Astrocyte (in vitro differentiated cells and primary cell): ENCODE data around the gene PRDM15. TPM values are rescaled to one million over a fixed set of nuclear protein-coding genes. Genes with fewer than 3 reads are reported as not detected.

ENCODE experiments used
- DNase-seq: peaks from one replicate; pipeline ENCODE4 v3.0.0-alpha.2; 2010; ENCODE audit warnings: low read depth
- FAIRE-seq: peaks from 2 replicates; lab custom pipeline; 2011; peaks lifted over from hg19 to GRCh38; lab: Jason Lieb, UNC
- H2AFZ ChIP-seq: 2 replicates; pipeline ENCODE4 v1.6.0; 2012; ENCODE audit warnings: low read depth, low read length, inconsistent platforms
- H3K27ac ChIP-seq: 2 replicates; pipeline ENCODE4 v1.5.1; 2011; ENCODE audit warnings: low read depth, low read length, inconsistent platforms
- H3K27me3 ChIP-seq: 2 replicates; pipeline ENCODE4 v1.6.0; 2011; ENCODE audit warnings: low read length, inconsistent platforms; ENCODE audit not compliant: insufficient read depth
- H3K36me3 ChIP-seq: 2 replicates; pipeline ENCODE4 v1.5.1; 2011; ENCODE audit warnings: low read length, inconsistent platforms; ENCODE audit not compliant: insufficient read depth
- H3K4me1 ChIP-seq: 2 replicates; pipeline ENCODE4 v1.5.1; 2011; ENCODE audit warnings: low read length, inconsistent platforms; ENCODE audit not compliant: insufficient read depth
- H3K4me2 ChIP-seq: 2 replicates; pipeline ENCODE4 v1.6.0; 2012; ENCODE audit warnings: low read length, inconsistent platforms
- H3K4me3 ChIP-seq: 2 replicates; pipeline ENCODE4 v1.5.1; 2011; ENCODE audit warnings: low read depth, mild to moderate bottlenecking, low read length, inconsistent platforms; ENCODE audit not compliant: insufficient read depth
- H3K79me2 ChIP-seq: 2 replicates; pipeline ENCODE4 v1.6.0; 2012; ENCODE audit warnings: mild to moderate bottlenecking, low read length, inconsistent platforms; ENCODE audit not compliant: insufficient read depth
- H3K9ac ChIP-seq: 2 replicates; pipeline ENCODE4 v1.6.0; 2012; ENCODE audit warnings: mild to moderate bottlenecking, low read length, inconsistent platforms
- H3K9me3 ChIP-seq: 2 replicates; pipeline ENCODE4 v1.5.1; 2012; ENCODE audit warnings: low read depth, mild to moderate bottlenecking, low read length, inconsistent platforms; ENCODE audit not compliant: insufficient read depth
- H4K20me1 ChIP-seq: 2 replicates; pipeline ENCODE4 v1.6.0; 2012; ENCODE audit warnings: low read length, inconsistent platforms; ENCODE audit not compliant: insufficient read depth
- H3K27ac Mint-ChIP-seq: one replicate; pipeline ENCODE4 v1.8.0; 2021; ENCODE audit warnings: mild to moderate bottlenecking, mixed read lengths; ENCODE audit not compliant: unreplicated experiment
- H3K27me3 Mint-ChIP-seq: one replicate; pipeline ENCODE4 v1.8.0; 2021; ENCODE audit warnings: low read depth, mixed read lengths; ENCODE audit not compliant: unreplicated experiment
- H3K36me3 Mint-ChIP-seq: one replicate; pipeline ENCODE4 v1.8.0; 2021; ENCODE audit warnings: low read depth, mixed read lengths; ENCODE audit not compliant: unreplicated experiment
- H3K4me1 Mint-ChIP-seq: one replicate; pipeline ENCODE4 v1.8.0; 2021; ENCODE audit warnings: low read depth, mixed read lengths; ENCODE audit not compliant: unreplicated experiment
- H3K4me3 Mint-ChIP-seq: one replicate; pipeline ENCODE4 v1.8.0; 2021; ENCODE audit warnings: mild to moderate bottlenecking, moderate library complexity, mixed read lengths; ENCODE audit not compliant: unreplicated experiment
- H3K9me3 Mint-ChIP-seq: one replicate; pipeline ENCODE4 v1.8.0; 2021; ENCODE audit warnings: mild to moderate bottlenecking, mixed read lengths; ENCODE audit not compliant: unreplicated experiment
- CTCF ChIP-seq: IDR thresholded peaks from 2 replicates; pipeline ENCODE4 v1.5.1; 2011; ENCODE audit warnings: low read depth, mild to moderate bottlenecking, inconsistent platforms, low read length, moderate library complexity; ENCODE audit not compliant: insufficient read depth
- EZH2 ChIP-seq: IDR thresholded peaks from 2 replicates; pipeline ENCODE4 v1.6.1; 2012; ENCODE audit warnings: mild to moderate bottlenecking, low read length, inconsistent platforms; ENCODE audit not compliant: insufficient read depth
- total RNA-seq: library from RNA; stranded (reverse); gene quantifications from 2 replicates; pipeline ENCODE4 v1.2.1, GENCODE V29; 2021

PRDM15 gene
- total RNA-seq, 1 donor from 2014 or later: 6.8 TPM

GRCh38 chr21:41927727-41928409, 48.7 kb upstream of the PRDM15 start:
- no peak for FAIRE-seq
- no peak overlapping the region for H3K27ac Mint-ChIP-seq

GRCh38 chr21:41926807-41927171, 47.6 kb upstream of the PRDM15 start:
- H3K27ac ChIP-seq: peak overlapping the region; percentile 50
- H3K27me3 ChIP-seq: no peaks in the 10 kb centered on the region
- peaks cover 17% of the 10 kb centered on the region for H3K4me1 Mint-ChIP-seq
- FAIRE-seq: no peak
- H2AFZ ChIP-seq: peak overlapping the region; percentile 81
- no peak for TF ChIP-seq CTCF
- no peak for TF ChIP-seq EZH2
- no peak for DNase-seq
- no peaks in the 10 kb centered on the region for H3K9me3 Mint-ChIP-seq
- peak overlapping the region; percentile 78 for H3K9ac ChIP-seq
- no peaks in the 10 kb centered on the region for H3K36me3 Mint-ChIP-seq
- no peaks in the 10 kb centered on the region for H3K36me3 ChIP-seq
- no peaks in the 10 kb centered on the region for H4K20me1 ChIP-seq
- peak overlapping the region; percentile 63 for H3K4me3 ChIP-seq
- peak overlapping the region; percentile 93 for H3K4me2 ChIP-seq
- H3K79me2 ChIP-seq: no peaks in the 10 kb centered on the region
- H3K27me3 Mint-ChIP-seq: no peaks in the 10 kb centered on the region
- peaks cover 30% of the 10 kb centered on the region for H3K4me1 ChIP-seq
- H3K4me3 Mint-ChIP-seq: peak overlapping the region; percentile 75
- no peaks in the 10 kb centered on the region for H3K9me3 ChIP-seq
- peak overlapping the region; percentile 80 for H3K27ac Mint-ChIP-seq

More at GRCh38 chr21:41927727-41928409, 48.7 kb upstream of the PRDM15 start:
- H3K4me1 Mint-ChIP-seq: peaks cover 19% of the 10 kb centered on the region
- Histone ChIP-seq H4K20me1 (no peaks in the 10 kb centered on the region), H3K4me3 (no peak overlapping the region), H3K79me2 (no peaks in the 10 kb centered on the region), H2AFZ (no peak overlapping the region), H3K9me3 (no peaks in the 10 kb centered on the region), H3K27me3 (no peaks in the 10 kb centered on the region), H3K4me2 (no peak overlapping the region), H3K4me1 (peaks cover 37% of the 10 kb centered on the region), H3K9ac (no peak overlapping the region), H3K27ac (no peak overlapping the region), H3K36me3 (no peaks in the 10 kb centered on the region)
- DNase-seq: no peak
- no peaks in the 10 kb centered on the region for H3K9me3 Mint-ChIP-seq
- TF ChIP-seq EZH2 (no peak), CTCF (no peak)
- no peaks in the 10 kb centered on the region for H3K36me3 Mint-ChIP-seq
- H3K27me3 Mint-ChIP-seq: no peaks in the 10 kb centered on the region
- no peak overlapping the region for H3K4me3 Mint-ChIP-seq

GRCh38 chr21:41926117-41926806, 47.1 kb upstream of the PRDM15 start:
- Histone ChIP-seq H3K9ac (peak overlapping the region; percentile 78), H3K9me3 (no peaks in the 10 kb centered on the region), H3K4me2 (peak overlapping the region; percentile 93), H3K27ac (peak overlapping the region; percentile 50), H3K36me3 (no peaks in the 10 kb centered on the region), H3K27me3 (no peaks in the 10 kb centered on the region), H3K4me1 (peaks cover 29% of the 10 kb centered on the region), H3K79me2 (no peaks in the 10 kb centered on the region), H4K20me1 (no peaks in the 10 kb centered on the region), H2AFZ (peak overlapping the region; percentile 81), H3K4me3 (peak overlapping the region; percentile 63)
- H3K9me3 Mint-ChIP-seq: no peaks in the 10 kb centered on the region
- H3K4me3 Mint-ChIP-seq: peak overlapping the region; percentile 75
- no peaks in the 10 kb centered on the region for H3K36me3 Mint-ChIP-seq
- DNase-seq (peak; percentile 55), FAIRE-seq (no peak)
- no peaks in the 10 kb centered on the region for H3K27me3 Mint-ChIP-seq
- peaks cover 17% of the 10 kb centered on the region for H3K4me1 Mint-ChIP-seq
- H3K27ac Mint-ChIP-seq: peak overlapping the region; percentile 80
- TF ChIP-seq EZH2: no peak
- no peak for TF ChIP-seq CTCF
